Ovary (tissue), 3 donors: ENCODE results near the gene EIF4G3.

Experiments
- CTCF ChIP-seq, 3 donors: fragments of 450-650 bp in 2 of 3; fragments of 200-600 bp in 1 of 3; IDR thresholded peaks; one replicate each; pipeline versions ENCODE4 v1.5.1 to v1.8.0; 2016 to 2022; ENCODE audit warnings: antibody characterized with exemption in 3 of 3, mild to moderate bottlenecking in 1 of 3
- EP300 ChIP-seq: sonication (generic); formaldehyde crosslinking; IDR thresholded peaks from one replicate; pipeline ENCODE4 v1.6.1; 2017; ENCODE audit warnings: antibody characterized with exemption
- POLR2A ChIP-seq: fragments of 450-650 bp; IDR thresholded peaks from one replicate; pipeline ENCODE4 v1.6.1; 2017; ENCODE audit warnings: antibody characterized with exemption, mild to moderate bottlenecking, moderate library complexity
- donor health status: DM: no; HTN: no; CAD: no.

- TF ChIP-seq CTCF (IDR thresholded peaks at IDR 0.05), result no peak
- TF ChIP-seq EP300, result no peak
- no peak for TF ChIP-seq POLR2A
These were observed 77.4 kb downstream of the EIF4G3 start for GRCh38 chr1:21099034-21099868.
